OCI-M1 (cell line): ENCODE measurements around the gene STUB1.
A peak's percentile ranks its signal among the peaks of the same experiment; 100 is the strongest.

Experiments
- DNase-seq: peaks from one replicate; lab custom pipeline; 2025; lab: John Stamatoyannopoulos, UW

The STUB1 gene

GRCh38 chr16:644556-644955 is 35.7 kb upstream of the STUB1 start:
- no peak for DNase-seq

GRCh38 chr16:645852-646678 is 34.1 kb upstream of the STUB1 start:
- no peak for DNase-seq

GRCh38 chr16:646679-647172 is 33.5 kb upstream of the STUB1 start:
- DNase-seq: no peak

GRCh38 chr16:647173-647902 is 32.9 kb upstream of the STUB1 start:
- DNase-seq: no peak

- DNase-seq: peak; percentile 81
Observed at GRCh38 chr16:648071-648780, 32.0 kb upstream of the STUB1 start.

GRCh38 chr16:648781-649589 is 31.2 kb upstream of the STUB1 start, which contains the start of gene WDR90:
WDR90 (plus strand) TSS chr16:649365; CDS start chr16:649417, 52 bp downstream.
- DNase-seq: peak; percentile 95

- peak; percentile 29 for DNase-seq
Observed at GRCh38 chr16:649631-650030, 30.6 kb upstream of the STUB1 start.

- no peak for DNase-seq
Observed at GRCh38 chr16:651844-652243, 28.4 kb upstream of the STUB1 start.

GRCh38 chr16:652454-653305 is 27.5 kb upstream of the STUB1 start:
- DNase-seq: no peak

GRCh38 chr16:654034-654433 is 26.2 kb upstream of the STUB1 start:
- no peak for DNase-seq

- no peak for DNase-seq
Observed at GRCh38 chr16:657487-657886, 22.7 kb upstream of the STUB1 start.

GRCh38 chr16:658679-659571 is 21.3 kb upstream of the STUB1 start:
- no peak for DNase-seq

GRCh38 chr16:659618-660017 is 20.6 kb upstream of the STUB1 start:
- DNase-seq: no peak

- DNase-seq: no peak
Observed at GRCh38 chr16:660132-660458, 20.1 kb upstream of the STUB1 start.

GRCh38 chr16:660459-661183 is 19.6 kb upstream of the STUB1 start:
- peak; percentile 92 for DNase-seq

- DNase-seq: no peak
Observed at GRCh38 chr16:661184-661821, 18.9 kb upstream of the STUB1 start.

- DNase-seq: no peak
Observed at GRCh38 chr16:662095-662494, 18.1 kb upstream of the STUB1 start.

GRCh38 chr16:662597-662996 is 17.6 kb upstream of the STUB1 start:
- DNase-seq: no peak

GRCh38 chr16:666572-666971 is 13.6 kb upstream of the STUB1 start:
- no peak for DNase-seq
